Body of pancreas (tissue), 4 donors: ENCODE measurements around the gene SLC9A7.

Source experiments
- CTCF ChIP-seq, 7 experiments: fragments of 450-650 bp in 4 of 7; fragments of 200-600 bp in 3 of 7; sonication (generic) in 3 of 7; IDR thresholded peaks; one replicate each; pipeline ENCODE4 v1.5.1; 2016 to 2019; ENCODE audit warnings: antibody characterized with exemption in 7 of 7
- POLR2A ChIP-seq, 3 donors: fragments of 450-650 bp; IDR thresholded peaks; one replicate each; pipeline ENCODE4 v1.6.1; 2016; ENCODE audit warnings: antibody characterized with exemption in 3 of 3, mild to moderate bottlenecking in 2 of 3

GRCh38 chrX:46636223-46636622, 122.7 kb downstream of the SLC9A7 start:
- no peak for TF ChIP-seq CTCF (IDR thresholded peaks at IDR 0.05)
- TF ChIP-seq POLR2A (IDR thresholded peaks at IDR 0.05): no peak
